Neural progenitor cell (in vitro differentiated cells): Measurements from ENCODE around the gene PRDM15. TPM values are rescaled to one million over a fixed set of nuclear protein-coding genes. Genes with fewer than 3 reads are reported as not detected.

Experiments used
- DNase-seq: peaks from one replicate; pipeline ENCODE4 v3.0.0-alpha.2; 2016; ENCODE audit warnings: low spot score
- H2AFZ ChIP-seq: fragments of 200-600 bp; sonication (generic); replicated peaks from 2 replicates; pipeline ENCODE4 v1.6.1; 2016; ENCODE audit warnings: antibody characterized with exemption
- H3F3A ChIP-seq: fragments of 200-600 bp; sonication (generic); 2 replicates; pipeline ENCODE4 v1.6.1; 2016; ENCODE audit warnings: antibody characterized with exemption, low read depth
- H3K27ac ChIP-seq: fragments of 200-600 bp; sonication (generic); 2 replicates; pipeline ENCODE4 v1.5.1; 2016; ENCODE audit warnings: mild to moderate bottlenecking
- H3K27me3 ChIP-seq: fragments of 200-600 bp; sonication (generic); 2 replicates; pipeline ENCODE4 v1.6.1; 2016; ENCODE audit warnings: mild to moderate bottlenecking, moderate library complexity
- H3K36me3 ChIP-seq: fragments of 200-600 bp; sonication (generic); 2 replicates; pipeline ENCODE4 v1.5.1; 2016
- H3K4me1 ChIP-seq: fragments of 200-600 bp; sonication (generic); 2 replicates; pipeline ENCODE4 v1.6.1; 2016; ENCODE audit warnings: mixed run types
- H3K4me2 ChIP-seq: fragments of 200-600 bp; sonication (generic); 2 replicates; pipeline ENCODE4 v1.6.1; 2016
- H3K4me3 ChIP-seq: fragments of 200-600 bp; sonication (generic); 2 replicates; pipeline ENCODE4 v1.5.1; 2016
- H3K79me2 ChIP-seq: fragments of 200-600 bp; sonication (generic); 2 replicates; pipeline ENCODE4 v1.6.1; 2016; ENCODE audit warnings: low read depth
- H3K9ac ChIP-seq: fragments of 200-600 bp; sonication (generic); 2 replicates; pipeline ENCODE4 v1.6.1; 2016
- H3K9me3 ChIP-seq: fragments of 200-600 bp; sonication (generic); 2 replicates; pipeline ENCODE4 v1.5.1; 2016; ENCODE audit warnings: low read depth
- H4K20me1 ChIP-seq: fragments of 200-600 bp; sonication (generic); 2 replicates; pipeline ENCODE4 v1.6.1; 2016; ENCODE audit warnings: low read depth
- H3K27ac Mint-ChIP-seq: 3 replicates; pipeline ENCODE4 v1.8.0; 2021; ENCODE audit warnings: mixed read lengths
- H3K27me3 Mint-ChIP-seq: 2 replicates; pipeline ENCODE4 v1.8.0; 2022; ENCODE audit warnings: low read depth, mild to moderate bottlenecking, inconsistent platforms, moderate library complexity, mixed read lengths; ENCODE audit not compliant: insufficient read depth
- H3K36me3 Mint-ChIP-seq: 3 replicates; pipeline ENCODE4 v1.8.0; 2021; ENCODE audit warnings: mixed read lengths
- H3K4me1 Mint-ChIP-seq: 3 replicates; pipeline ENCODE4 v1.8.0; 2021; ENCODE audit warnings: mixed read lengths
- H3K4me3 Mint-ChIP-seq: 3 replicates; pipeline ENCODE4 v1.8.0; 2021; ENCODE audit warnings: mild to moderate bottlenecking, moderate library complexity, mixed read lengths
- H3K9me3 Mint-ChIP-seq: 3 replicates; pipeline ENCODE4 v1.8.0; 2020; ENCODE audit warnings: mixed read lengths
- EZH2 ChIP-seq: fragments of 200-600 bp; sonication (generic); IDR thresholded peaks from 2 replicates; pipeline ENCODE4 v1.6.1; 2017; ENCODE audit warnings: antibody characterized with exemption, mild to moderate bottlenecking, moderate library complexity
- EZH2phosphoT487 ChIP-seq: fragments of 200-600 bp; sonication (generic); IDR thresholded peaks from 2 replicates; pipeline ENCODE4 v1.6.1; 2017; ENCODE audit warnings: antibody characterized with exemption
- total RNA-seq: library from RNA; depleted of rRNA; stranded (reverse); fragments of >200 nt; gene quantifications from 2 replicates; pipeline ENCODE4 v1.2.3, GENCODE V29; 2015; ENCODE audit warnings: low replicate concordance
- TF ChIP-seq, protein P1 (sequence below): fragments of 200-600 bp; sonication (generic); IDR thresholded peaks from 2 replicates; pipeline ENCODE4 v1.5.1; 2017; ENCODE audit warnings: antibody characterized with exemption, mild to moderate bottlenecking

Gene PRDM15
- total RNA-seq, 1 donor from 2014 or later: 9.0 TPM

DNA sequence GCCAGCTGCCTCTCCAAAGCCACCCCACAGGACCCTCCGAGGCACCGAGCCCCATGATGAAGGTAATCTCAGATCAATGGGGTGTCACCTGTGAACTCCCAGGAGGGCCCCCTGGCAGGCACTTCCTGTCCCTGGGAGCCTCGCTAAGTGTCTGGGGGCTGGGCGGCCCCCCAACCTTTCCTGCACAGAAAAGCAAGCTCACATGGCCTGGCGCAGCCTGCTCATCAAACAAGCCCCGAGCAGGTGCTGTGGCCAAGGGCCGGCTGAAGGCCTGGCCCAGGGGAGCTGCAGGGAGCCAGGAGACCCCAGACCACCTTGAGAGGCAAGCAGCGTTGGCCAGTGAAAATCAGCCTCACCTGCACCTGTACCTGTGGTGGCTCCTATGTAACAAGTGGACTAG lies 115.1 kb downstream of the PRDM15 start:
- Histone ChIP-seq H3K4me1 (peaks cover 52% of the 10 kb centered on the region), H3K79me2 (no peaks in the 10 kb centered on the region), H3K9ac (no peak overlapping the region), H3K27me3 (peaks cover 92% of the 10 kb centered on the region), H3K4me2 (peak overlapping the region; percentile 92), H2AFZ (no peak overlapping the region), H3F3A (peaks cover 44% of the 10 kb centered on the region), H3K4me3 (no peak overlapping the region), H3K27ac (no peak overlapping the region), H3K9me3 (no peaks in the 10 kb centered on the region), H4K20me1 (peaks cover 39% of the 10 kb centered on the region), H3K36me3 (no peaks in the 10 kb centered on the region)
- Mint-ChIP-seq H3K27me3 (peaks cover 79% of the 10 kb centered on the region), H3K4me1 (peaks cover 63% of the 10 kb centered on the region), H3K27ac (no peak overlapping the region), H3K36me3 (peaks cover 2% of the 10 kb centered on the region), H3K9me3 (peaks cover 2% of the 10 kb centered on the region), H3K4me3 (no peak overlapping the region)
- no peak for TF ChIP-seq EZH2phosphoT487
- TF ChIP-seq EZH2: no peak
- TF ChIP-seq, protein P1, sequence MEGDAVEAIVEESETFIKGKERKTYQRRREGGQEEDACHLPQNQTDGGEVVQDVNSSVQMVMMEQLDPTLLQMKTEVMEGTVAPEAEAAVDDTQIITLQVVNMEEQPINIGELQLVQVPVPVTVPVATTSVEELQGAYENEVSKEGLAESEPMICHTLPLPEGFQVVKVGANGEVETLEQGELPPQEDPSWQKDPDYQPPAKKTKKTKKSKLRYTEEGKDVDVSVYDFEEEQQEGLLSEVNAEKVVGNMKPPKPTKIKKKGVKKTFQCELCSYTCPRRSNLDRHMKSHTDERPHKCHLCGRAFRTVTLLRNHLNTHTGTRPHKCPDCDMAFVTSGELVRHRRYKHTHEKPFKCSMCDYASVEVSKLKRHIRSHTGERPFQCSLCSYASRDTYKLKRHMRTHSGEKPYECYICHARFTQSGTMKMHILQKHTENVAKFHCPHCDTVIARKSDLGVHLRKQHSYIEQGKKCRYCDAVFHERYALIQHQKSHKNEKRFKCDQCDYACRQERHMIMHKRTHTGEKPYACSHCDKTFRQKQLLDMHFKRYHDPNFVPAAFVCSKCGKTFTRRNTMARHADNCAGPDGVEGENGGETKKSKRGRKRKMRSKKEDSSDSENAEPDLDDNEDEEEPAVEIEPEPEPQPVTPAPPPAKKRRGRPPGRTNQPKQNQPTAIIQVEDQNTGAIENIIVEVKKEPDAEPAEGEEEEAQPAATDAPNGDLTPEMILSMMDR: no peak
- DNase-seq: no peak

DNA sequence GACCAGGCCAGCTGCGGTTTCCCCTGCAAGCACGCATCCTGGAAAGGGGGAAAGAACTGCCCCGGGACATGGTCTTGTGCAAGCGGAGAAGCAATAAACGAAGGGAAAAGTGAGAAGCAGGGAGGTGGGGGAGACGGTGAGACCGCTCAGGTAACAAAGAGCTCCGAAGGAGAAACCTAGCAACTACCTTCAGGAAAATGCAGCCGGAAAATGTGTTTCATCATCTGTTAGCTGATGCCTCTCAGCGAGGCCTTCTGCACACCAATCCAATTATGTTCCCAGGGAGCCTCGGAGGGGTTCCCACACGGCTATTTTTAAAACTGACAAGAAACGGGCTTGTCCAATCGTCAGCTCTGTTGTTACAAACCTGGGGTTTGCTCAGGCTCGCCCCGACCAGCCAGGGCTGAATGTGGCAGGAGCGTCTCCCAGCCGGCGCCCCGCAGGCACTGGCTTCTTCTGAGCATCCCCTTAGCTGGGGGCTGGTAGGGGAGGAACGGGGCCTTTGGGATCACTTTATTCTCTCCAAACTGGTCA lies 115.7 kb downstream of the PRDM15 start:
- H3K9me3 ChIP-seq: no peaks in the 10 kb centered on the region
- Mint-ChIP-seq H3K36me3 (peaks cover 2% of the 10 kb centered on the region), H3K4me3 (no peak overlapping the region), H3K27ac (no peak overlapping the region), H3K9me3 (peaks cover 2% of the 10 kb centered on the region), H3K4me1 (peaks cover 60% of the 10 kb centered on the region), H3K27me3 (peaks cover 74% of the 10 kb centered on the region)
- peaks cover 47% of the 10 kb centered on the region for H3K4me1 ChIP-seq
- H3K27me3 ChIP-seq: peaks cover 87% of the 10 kb centered on the region
- peak; percentile 55 for DNase-seq
- H3K36me3 ChIP-seq: no peaks in the 10 kb centered on the region
- no peak overlapping the region for H3K27ac ChIP-seq
- TF ChIP-seq, protein P1: no peak
- TF ChIP-seq EZH2 (peak; percentile 47), EZH2phosphoT487 (no peak)
- H3K4me3 ChIP-seq: peak overlapping the region; percentile 53
- H3K79me2 ChIP-seq: no peaks in the 10 kb centered on the region
- H2AFZ ChIP-seq: no peak overlapping the region
- H3F3A ChIP-seq: peaks cover 44% of the 10 kb centered on the region
- H4K20me1 ChIP-seq: peaks cover 34% of the 10 kb centered on the region
- no peak overlapping the region for H3K9ac ChIP-seq
- peak overlapping the region; percentile 92 for H3K4me2 ChIP-seq

DNA sequence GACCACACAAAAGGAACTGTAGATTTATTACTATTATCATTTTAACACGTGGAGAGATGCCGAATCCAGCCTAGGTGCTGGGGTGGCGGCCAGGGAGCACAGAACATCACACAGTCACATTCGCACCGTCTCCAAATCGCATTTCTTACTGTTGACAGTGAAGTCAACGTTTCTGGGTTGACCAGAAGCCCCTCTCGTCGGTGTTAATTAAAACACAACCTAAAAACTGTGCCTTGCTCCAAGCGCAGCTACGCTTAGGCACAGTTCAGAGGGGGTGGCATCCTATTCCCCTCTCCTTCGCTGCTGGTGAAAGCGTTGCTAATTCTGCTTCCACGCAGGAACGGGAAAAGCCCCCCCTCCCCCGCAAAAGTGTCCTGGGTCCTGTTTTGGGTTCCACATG lies 116.4 kb downstream of the PRDM15 start:
- peaks cover 67% of the 10 kb centered on the region for H3K27me3 Mint-ChIP-seq

More for the DNA sequence above, 116.4 kb downstream of the PRDM15 start:
- no peaks in the 10 kb centered on the region for H3K79me2 ChIP-seq
- no peak overlapping the region for H3K27ac ChIP-seq
- H3K4me3 Mint-ChIP-seq: peak overlapping the region; percentile 87
- no peaks in the 10 kb centered on the region for H3K36me3 ChIP-seq
- no peaks in the 10 kb centered on the region for H3K9me3 ChIP-seq
- no peak overlapping the region for H2AFZ ChIP-seq
- H3K4me2 ChIP-seq: peak overlapping the region; percentile 92
- H3K27me3 ChIP-seq: peaks cover 79% of the 10 kb centered on the region
- H3K27ac Mint-ChIP-seq: no peak overlapping the region
- H3K36me3 Mint-ChIP-seq: peaks cover 2% of the 10 kb centered on the region
- peaks cover 2% of the 10 kb centered on the region for H3K9me3 Mint-ChIP-seq
- peaks cover 53% of the 10 kb centered on the region for H3K4me1 Mint-ChIP-seq
- peak overlapping the region; percentile 53 for H3K4me3 ChIP-seq
- TF ChIP-seq, protein P1: no peak
- TF ChIP-seq EZH2phosphoT487 (no peak), EZH2 (no peak)
- peaks cover 40% of the 10 kb centered on the region for H3K4me1 ChIP-seq
- peaks cover 26% of the 10 kb centered on the region for H4K20me1 ChIP-seq
- peaks cover 44% of the 10 kb centered on the region for H3F3A ChIP-seq
- DNase-seq: peak; percentile 58
- no peak overlapping the region for H3K9ac ChIP-seq
